Right lobe of liver (tissue), 6 donors: ENCODE results near the gene PTOV1. TPM values are rescaled to one million over a fixed set of nuclear protein-coding genes. Genes with fewer than 3 reads are reported as not detected.

ENCODE experiments used
- ATAC-seq, 4 donors: fragments of 200-7000 bp; cut with Tn5 transposase; one replicate each; pipeline ENCODE4 v1.9.1; 2020; ENCODE audit warnings: mild to moderate bottlenecking in 4 of 4, moderate library complexity in 4 of 4
- DNase-seq, 3 donors: peaks; one replicate each; pipeline ENCODE4 v3.0.0-alpha.2; 2020
- H3K27ac ChIP-seq, 3 donors: fragments of 200-600 bp; one replicate each; pipeline ENCODE4 v1.8.0; 2022
- H3K27me3 ChIP-seq, 2 donors: fragments of 200-600 bp; one replicate each; pipeline ENCODE4 v1.8.0; 2022
- H3K36me3 ChIP-seq, 4 donors: fragments of 200-600 bp; sonication (generic) in 1 of 4; one replicate each; pipeline versions ENCODE4 v1.5.1 to v1.8.0; 2017 to 2022; ENCODE audit warnings: control low read depth in 1 of 4
- H3K4me1 ChIP-seq, 4 donors: fragments of 200-600 bp; sonication (generic) in 1 of 4; one replicate each; pipeline versions ENCODE4 v1.5.1 to v1.8.0; 2017 to 2022; ENCODE audit warnings: control low read depth in 1 of 4
- H3K4me3 ChIP-seq, 3 donors: fragments of 200-600 bp; one replicate each; pipeline ENCODE4 v1.8.0; 2022
- H3K9me3 ChIP-seq, 4 donors: fragments of 200-600 bp; sonication (generic) in 1 of 4; one replicate each; pipeline versions ENCODE4 v1.5.1 to v1.8.0; 2017 to 2022; ENCODE audit warnings: control low read depth in 1 of 4
- CTCF ChIP-seq, 4 donors: fragments of 200-600 bp in 3 of 4; fragments of 450-650 bp in 1 of 4; IDR thresholded peaks; one replicate each; pipeline versions ENCODE4 v1.5.1 to v1.8.0; 2016 to 2022; ENCODE audit warnings: antibody characterized with exemption in 4 of 4, mild to moderate bottlenecking in 2 of 4
- POLR2A ChIP-seq: fragments of 450-650 bp; IDR thresholded peaks from one replicate; pipeline ENCODE4 v1.6.1; 2017; ENCODE audit warnings: antibody characterized with exemption, mild to moderate bottlenecking
- WGBS: methylation state at CpG from one replicate; pipeline ENCODE4 v1.1.6; 2018; ENCODE audit warnings: low coverage, low lambda C conversion rate; ENCODE audit not compliant: insufficient coverage; ENCODE audit errors: missing lambda C conversion rate; 5-methylcytosine and 5-hydroxymethylcytosine counted together
- intact Hi-C, 2 donors: fragments of 100-400 bp; cut with DNase I; formaldehyde crosslinking; loops; one replicate each; pipeline versions ENCODE4 v1.11.2 to v1.14.1; 2022
- total RNA-seq, 6 experiments: library from RNA; depleted of rRNA in 2 of 6; stranded (reverse); fragments of >200 nt in 2 of 6; fragmentation: NEBNext Ultra II Directional in 3 of 6; extraction: Animal tissue kit (Norgen Biotek cat#: 25700) in 3 of 6; gene quantifications; one replicate each; pipeline versions ENCODE4 v1.1.0 to v1.2.4, GENCODE V29; 2016 to 2023
- donor health status: DM: no; HTN: yes; CAD: no.
- donor health status: DM: no; HTN: no; CAD: no.
- donor health status: DM: no; HTN: no; CAD: no.
- donor health status: DM: no; HTN: yes; CAD: no.
- donor health status: DM: no; HTN: yes; CAD: no.

The PTOV1 gene
- total RNA-seq, 6 experiments from 2014 or later: 44.4 to 93.0 (median 69.6) TPM

- peaks cover 0 to 3% (median 0%) of the 10 kb centered on the region in 4 donors for H3K36me3 ChIP-seq
- H3K9me3 ChIP-seq: no peaks in the 10 kb centered on the region
- 0% methylated on average over 30 of the region's 67 CpGs for WGBS
- H3K4me3 ChIP-seq: peak overlapping the region; percentile 48 to 72 (median 65)
- TF ChIP-seq CTCF (IDR thresholded peaks at IDR 0.05): peak in 2 of 4 donors; percentile 22 to 24
- peak; percentile 72 for TF ChIP-seq POLR2A
- intact Hi-C loops: no loop called here
- ATAC-seq (peak; percentile 61 to 81 (median 79)), DNase-seq (peak; percentile 95 to 97 (median 96))
- peaks cover 4 to 36% (median 17%) of the 10 kb centered on the region in 4 donors for H3K4me1 ChIP-seq
- H3K27ac ChIP-seq: peak overlapping the region; percentile 64 to 87 (median 69)
- H3K27me3 ChIP-seq: no peaks in the 10 kb centered on the region
These were observed 18.7 kb downstream of the PTOV1 start for GRCh38 chr19:49869484-49870308.

GRCh38 chr19:49870309-49870901, 19.4 kb downstream of the PTOV1 start:
- peak overlapping the region; percentile 64 to 87 (median 67) for H3K27ac ChIP-seq
- peak overlapping the region; percentile 48 to 72 (median 65) for H3K4me3 ChIP-seq
- no peaks in the 10 kb centered on the region for H3K36me3 ChIP-seq
- intact Hi-C loops: no loop called here
- no peak for ATAC-seq
- 65% methylated on average over 2 of the region's 15 CpGs for WGBS
- no peaks in the 10 kb centered on the region for H3K27me3 ChIP-seq
- peaks cover 4 to 34% (median 20%) of the 10 kb centered on the region in 4 donors for H3K4me1 ChIP-seq
- DNase-seq: peak in 2 of 3 donors; percentile 57 to 62
- TF ChIP-seq POLR2A: no peak
- no peak for TF ChIP-seq CTCF (IDR thresholded peaks at IDR 0.05)
- H3K9me3 ChIP-seq: no peaks in the 10 kb centered on the region

GRCh38 chr19:49871349-49871985, 20.5 kb downstream of the PTOV1 start:
- no peaks in the 10 kb centered on the region for H3K36me3 ChIP-seq
- WGBS: no CpG with 5 or more reads among the region's 17 CpGs

More at GRCh38 chr19:49871349-49871985, 20.5 kb downstream of the PTOV1 start:
- Histone ChIP-seq H3K9me3 (no peaks in the 10 kb centered on the region), H3K27ac (no peak overlapping the region), H3K27me3 (no peaks in the 10 kb centered on the region), H3K4me1 (peaks cover under 1 to 28% (median 15%) of the 10 kb centered on the region in 4 donors), H3K4me3 (no peak overlapping the region)
- intact Hi-C loops: no loop called here
- TF ChIP-seq CTCF (IDR thresholded peaks at IDR 0.05) (no peak), POLR2A (no peak)
- peak in 2 of 3 donors; percentile 26 to 51 for DNase-seq
- no peak for ATAC-seq
